ENCODE results near the gene SLC34A1. TPM values are rescaled to one million over a fixed set of nuclear protein-coding genes. Genes with fewer than 3 reads are reported as not detected.

SLC34A1 gene
- total RNA-seq, 1 experiment from 2014 or later = not detected

- Histone ChIP-seq H3K9ac (ENCODE audit: low read length) (peak overlapping the region; percentile 92), H3K4me2 (ENCODE audit: low read depth, low read length, poor library complexity, severe bottlenecking) (peak overlapping the region; percentile 95), H3K9me3 (ENCODE audit: low read length) (no peaks in the 10 kb centered on the region), H3K4me1 (ENCODE audit: low read length) (peaks cover 58% of the 10 kb centered on the region), H3K36me3 (ENCODE audit: insufficient read depth, low read length) (peaks cover 16% of the 10 kb centered on the region), H3K27ac (ENCODE audit: low read length) (peak overlapping the region; percentile 84), H4K20me1 (ENCODE audit: insufficient read depth, low read depth, low read length) (peaks cover 20% of the 10 kb centered on the region; the same call in 1 of the 2 replicates), H3K4me3 (ENCODE audit: low read length) (peak overlapping the region; percentile 90), H3K9me2 (replicated peaks; ENCODE audit: insufficient read depth, low read length) (no peaks in the 10 kb centered on the region), H3K79me2 (ENCODE audit: low read length) (peaks cover 49% of the 10 kb centered on the region), H2AFZ (ENCODE audit: low read length) (no peak overlapping the region), H3K27me3 (ENCODE audit: low read length) (no peaks in the 10 kb centered on the region)
- no peak for DNase-seq
Observed at GRCh38 chr5:177428574-177429217, 44.5 kb downstream of the SLC34A1 start.

- H3K27ac ChIP-seq (ENCODE audit: low read length) = peak overlapping the region; percentile 84
- no peaks in the 10 kb centered on the region for H3K9me2 ChIP-seq (replicated peaks; ENCODE audit: insufficient read depth, low read length)
- H4K20me1 ChIP-seq (ENCODE audit: insufficient read depth, low read depth, low read length) = peaks cover 20% of the 10 kb centered on the region; the same call in 1 of the 2 replicates
- H3K9ac ChIP-seq (ENCODE audit: low read length) = peak overlapping the region; percentile 92
- H2AFZ ChIP-seq (ENCODE audit: low read length) = no peak overlapping the region
- DNase-seq = peak; percentile 79
- peak overlapping the region; percentile 95 for H3K4me2 ChIP-seq (ENCODE audit: low read depth, low read length, poor library complexity, severe bottlenecking)
- H3K27me3 ChIP-seq (ENCODE audit: low read length) = no peaks in the 10 kb centered on the region
- H3K4me3 ChIP-seq (ENCODE audit: low read length) = peak overlapping the region; percentile 90
- H3K79me2 ChIP-seq (ENCODE audit: low read length) = peaks cover 49% of the 10 kb centered on the region
- H3K36me3 ChIP-seq (ENCODE audit: insufficient read depth, low read length) = peaks cover 21% of the 10 kb centered on the region
- no peaks in the 10 kb centered on the region for H3K9me3 ChIP-seq (ENCODE audit: low read length)
- peaks cover 58% of the 10 kb centered on the region for H3K4me1 ChIP-seq (ENCODE audit: low read length)
Observed at GRCh38 chr5:177429248-177430040, 45.2 kb downstream of the SLC34A1 start.

GRCh38 chr5:177430140-177430951 is 46.1 kb downstream of the SLC34A1 start:
- Histone ChIP-seq H3K27ac (ENCODE audit: low read length) (peak overlapping the region; percentile 84), H3K9me3 (ENCODE audit: low read length) (no peaks in the 10 kb centered on the region), H4K20me1 (ENCODE audit: insufficient read depth, low read depth, low read length) (peaks cover 20% of the 10 kb centered on the region; the same call in 1 of the 2 replicates), H3K4me3 (ENCODE audit: low read length) (peak overlapping the region; percentile 90), H3K4me1 (ENCODE audit: low read length) (peaks cover 56% of the 10 kb centered on the region), H3K9me2 (replicated peaks; ENCODE audit: insufficient read depth, low read length) (no peaks in the 10 kb centered on the region), H3K9ac (ENCODE audit: low read length) (peak overlapping the region; percentile 92), H2AFZ (ENCODE audit: low read length) (no peak overlapping the region), H3K27me3 (ENCODE audit: low read length) (no peaks in the 10 kb centered on the region), H3K36me3 (ENCODE audit: insufficient read depth, low read length) (peaks cover 25% of the 10 kb centered on the region), H3K79me2 (ENCODE audit: low read length) (peaks cover 49% of the 10 kb centered on the region), H3K4me2 (ENCODE audit: low read depth, low read length, poor library complexity, severe bottlenecking) (peak overlapping the region; percentile 95)
- peak; percentile 41 for DNase-seq

- Histone ChIP-seq H3K27me3 (ENCODE audit: low read length) (no peaks in the 10 kb centered on the region), H2AFZ (ENCODE audit: low read length) (no peak overlapping the region), H4K20me1 (ENCODE audit: insufficient read depth, low read depth, low read length) (peaks cover 20% of the 10 kb centered on the region; the same call in 1 of the 2 replicates), H3K4me1 (ENCODE audit: low read length) (peaks cover 50% of the 10 kb centered on the region), H3K27ac (ENCODE audit: low read length) (peak overlapping the region; percentile 84), H3K36me3 (ENCODE audit: insufficient read depth, low read length) (peaks cover 27% of the 10 kb centered on the region), H3K4me3 (ENCODE audit: low read length) (peak overlapping the region; percentile 90; the same call in 1 of the 2 replicates), H3K9me2 (replicated peaks; ENCODE audit: insufficient read depth, low read length) (no peaks in the 10 kb centered on the region), H3K9ac (ENCODE audit: low read length) (peak overlapping the region; percentile 92), H3K9me3 (ENCODE audit: low read length) (no peaks in the 10 kb centered on the region), H3K79me2 (ENCODE audit: low read length) (peaks cover 49% of the 10 kb centered on the region), H3K4me2 (ENCODE audit: low read depth, low read length, poor library complexity, severe bottlenecking) (peak overlapping the region; percentile 95)
- DNase-seq = peak; percentile 55
Observed at GRCh38 chr5:177430972-177431316, 46.7 kb downstream of the SLC34A1 start.

GRCh38 chr5:177431317-177432142 is 47.3 kb downstream of the SLC34A1 start:
- Histone ChIP-seq H3K27me3 (ENCODE audit: low read length) (no peaks in the 10 kb centered on the region), H3K9me3 (ENCODE audit: low read length) (no peaks in the 10 kb centered on the region), H4K20me1 (ENCODE audit: insufficient read depth, low read depth, low read length) (peaks cover 20% of the 10 kb centered on the region; the same call in 1 of the 2 replicates), H3K4me1 (ENCODE audit: low read length) (peaks cover 49% of the 10 kb centered on the region), H3K4me3 (ENCODE audit: low read length) (peak overlapping the region; percentile 90; the same call in 1 of the 2 replicates), H2AFZ (ENCODE audit: low read length) (no peak overlapping the region), H3K27ac (ENCODE audit: low read length) (peak overlapping the region; percentile 84), H3K9me2 (replicated peaks; ENCODE audit: insufficient read depth, low read length) (no peaks in the 10 kb centered on the region), H3K4me2 (ENCODE audit: low read depth, low read length, poor library complexity, severe bottlenecking) (peak overlapping the region; percentile 95), H3K79me2 (ENCODE audit: low read length) (peaks cover 49% of the 10 kb centered on the region), H3K36me3 (ENCODE audit: insufficient read depth, low read length) (peaks cover 27% of the 10 kb centered on the region), H3K9ac (ENCODE audit: low read length) (peak overlapping the region; percentile 92)
- peak; percentile 80 for DNase-seq

- Histone ChIP-seq H3K27ac (ENCODE audit: low read length) (peak overlapping the region; percentile 84), H3K79me2 (ENCODE audit: low read length) (peaks cover 43% of the 10 kb centered on the region), H3K36me3 (ENCODE audit: insufficient read depth, low read length) (peaks cover 27% of the 10 kb centered on the region), H2AFZ (ENCODE audit: low read length) (no peak overlapping the region), H3K9ac (ENCODE audit: low read length) (no peak overlapping the region), H3K27me3 (ENCODE audit: low read length) (no peaks in the 10 kb centered on the region), H3K4me1 (ENCODE audit: low read length) (peaks cover 46% of the 10 kb centered on the region), H3K4me2 (ENCODE audit: low read depth, low read length, poor library complexity, severe bottlenecking) (no peak overlapping the region), H3K9me3 (ENCODE audit: low read length) (no peaks in the 10 kb centered on the region), H3K9me2 (replicated peaks; ENCODE audit: insufficient read depth, low read length) (no peaks in the 10 kb centered on the region), H4K20me1 (ENCODE audit: insufficient read depth, low read depth, low read length) (peaks cover 15% of the 10 kb centered on the region; the same call in 1 of the 2 replicates), H3K4me3 (ENCODE audit: low read length) (no peak overlapping the region)
- no peak for DNase-seq
Observed at GRCh38 chr5:177432143-177432838, 48.1 kb downstream of the SLC34A1 start.
